Panc1 (cell line): ENCODE measurements around the gene UBALD2.
"Not testable (repeated sequence)": the region's sequence is repeated elsewhere in the genome, so short reads cannot be mapped to it uniquely, and the experiment has no call there.

Experiments used
- POLR2AphosphoS5 ChIP-seq: IDR thresholded peaks from 2 replicates; pipeline ENCODE4 v1.6.1; 2012; ENCODE audit warnings: mild to moderate bottlenecking, low read depth, low read length, moderate library complexity
- SIN3A ChIP-seq: IDR thresholded peaks from 2 replicates; pipeline ENCODE4 v1.6.1; 2012; ENCODE audit warnings: low read depth, mild to moderate bottlenecking, low read length, moderate library complexity, borderline replicate concordance; ENCODE audit not compliant: insufficient read depth
- TCF7L2 ChIP-seq: IDR thresholded peaks from 2 replicates; pipeline ENCODE4 v1.6.1; 2011; ENCODE audit warnings: mild to moderate bottlenecking, low read depth, low read length, inconsistent platforms
- TF ChIP-seq, protein P1 (sequence below): fragments of 450-650 bp; IDR thresholded peaks from 2 replicates; pipeline ENCODE4 v1.5.1; 2017; ENCODE audit warnings: mild to moderate bottlenecking
- TF ChIP-seq, protein P2 (sequence below), 2 experiments: IDR thresholded peaks; 2 replicates each; pipeline ENCODE4 v1.6.1; 2011 to 2012; ENCODE audit warnings: low read depth in 2 of 2, control low read depth in 1 of 2, low read length in 1 of 2, mild to moderate bottlenecking in 1 of 2, moderate library complexity in 1 of 2; ENCODE audit not compliant: insufficient read depth in 1 of 2

DNA sequence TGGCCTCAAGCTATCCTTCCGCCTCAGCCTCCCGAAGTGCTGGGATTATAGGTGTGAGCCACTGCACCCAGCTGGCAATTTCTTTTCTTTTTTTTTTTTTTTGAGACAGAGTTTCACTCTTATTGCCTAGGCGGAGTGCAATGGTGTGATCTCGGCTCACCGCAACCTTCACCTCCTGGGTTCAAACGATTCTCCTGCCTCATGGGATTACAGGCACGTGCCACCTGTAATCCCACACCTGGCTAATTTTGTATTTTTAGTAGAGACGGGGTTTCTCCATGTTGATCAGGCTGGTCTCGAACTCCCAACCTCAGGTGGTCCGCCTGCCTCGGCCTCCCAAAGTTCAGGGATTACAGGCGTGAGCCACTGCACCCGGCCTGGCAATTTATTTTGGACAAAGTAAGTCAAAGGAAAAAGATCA is 2.4 kb downstream of the UBALD2 start:
- TF ChIP-seq, protein P1, sequence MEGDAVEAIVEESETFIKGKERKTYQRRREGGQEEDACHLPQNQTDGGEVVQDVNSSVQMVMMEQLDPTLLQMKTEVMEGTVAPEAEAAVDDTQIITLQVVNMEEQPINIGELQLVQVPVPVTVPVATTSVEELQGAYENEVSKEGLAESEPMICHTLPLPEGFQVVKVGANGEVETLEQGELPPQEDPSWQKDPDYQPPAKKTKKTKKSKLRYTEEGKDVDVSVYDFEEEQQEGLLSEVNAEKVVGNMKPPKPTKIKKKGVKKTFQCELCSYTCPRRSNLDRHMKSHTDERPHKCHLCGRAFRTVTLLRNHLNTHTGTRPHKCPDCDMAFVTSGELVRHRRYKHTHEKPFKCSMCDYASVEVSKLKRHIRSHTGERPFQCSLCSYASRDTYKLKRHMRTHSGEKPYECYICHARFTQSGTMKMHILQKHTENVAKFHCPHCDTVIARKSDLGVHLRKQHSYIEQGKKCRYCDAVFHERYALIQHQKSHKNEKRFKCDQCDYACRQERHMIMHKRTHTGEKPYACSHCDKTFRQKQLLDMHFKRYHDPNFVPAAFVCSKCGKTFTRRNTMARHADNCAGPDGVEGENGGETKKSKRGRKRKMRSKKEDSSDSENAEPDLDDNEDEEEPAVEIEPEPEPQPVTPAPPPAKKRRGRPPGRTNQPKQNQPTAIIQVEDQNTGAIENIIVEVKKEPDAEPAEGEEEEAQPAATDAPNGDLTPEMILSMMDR = not testable (repeated sequence)
- TF ChIP-seq POLR2AphosphoS5, SIN3A, TCF7L2: not testable (repeated sequence)
- TF ChIP-seq, protein P2, sequence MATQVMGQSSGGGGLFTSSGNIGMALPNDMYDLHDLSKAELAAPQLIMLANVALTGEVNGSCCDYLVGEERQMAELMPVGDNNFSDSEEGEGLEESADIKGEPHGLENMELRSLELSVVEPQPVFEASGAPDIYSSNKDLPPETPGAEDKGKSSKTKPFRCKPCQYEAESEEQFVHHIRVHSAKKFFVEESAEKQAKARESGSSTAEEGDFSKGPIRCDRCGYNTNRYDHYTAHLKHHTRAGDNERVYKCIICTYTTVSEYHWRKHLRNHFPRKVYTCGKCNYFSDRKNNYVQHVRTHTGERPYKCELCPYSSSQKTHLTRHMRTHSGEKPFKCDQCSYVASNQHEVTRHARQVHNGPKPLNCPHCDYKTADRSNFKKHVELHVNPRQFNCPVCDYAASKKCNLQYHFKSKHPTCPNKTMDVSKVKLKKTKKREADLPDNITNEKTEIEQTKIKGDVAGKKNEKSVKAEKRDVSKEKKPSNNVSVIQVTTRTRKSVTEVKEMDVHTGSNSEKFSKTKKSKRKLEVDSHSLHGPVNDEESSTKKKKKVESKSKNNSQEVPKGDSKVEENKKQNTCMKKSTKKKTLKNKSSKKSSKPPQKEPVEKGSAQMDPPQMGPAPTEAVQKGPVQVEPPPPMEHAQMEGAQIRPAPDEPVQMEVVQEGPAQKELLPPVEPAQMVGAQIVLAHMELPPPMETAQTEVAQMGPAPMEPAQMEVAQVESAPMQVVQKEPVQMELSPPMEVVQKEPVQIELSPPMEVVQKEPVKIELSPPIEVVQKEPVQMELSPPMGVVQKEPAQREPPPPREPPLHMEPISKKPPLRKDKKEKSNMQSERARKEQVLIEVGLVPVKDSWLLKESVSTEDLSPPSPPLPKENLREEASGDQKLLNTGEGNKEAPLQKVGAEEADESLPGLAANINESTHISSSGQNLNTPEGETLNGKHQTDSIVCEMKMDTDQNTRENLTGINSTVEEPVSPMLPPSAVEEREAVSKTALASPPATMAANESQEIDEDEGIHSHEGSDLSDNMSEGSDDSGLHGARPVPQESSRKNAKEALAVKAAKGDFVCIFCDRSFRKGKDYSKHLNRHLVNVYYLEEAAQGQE (IDR thresholded peaks at IDR 0.05; ENCODE audit: insufficient read depth in 1 of 2, low read depth in 2 of 2, low read length in 1 of 2) = not testable (repeated sequence)
